HL-60/S4 (cell line): Measurements from ENCODE around the gene RALY.

Experiments used
- in situ Hi-C: fragments of 300-500 bp; cut with MboI; formaldehyde crosslinking; loops from 2 replicates; pipeline ENCODE4 v1.14.3; 2022; ENCODE audit warnings: low sequenced_read_pairs

Gene RALY

GRCh38 chr20:34100576-34100975 lies 106.9 kb downstream of the RALY start:
- in situ Hi-C loops, result no loop called here

- in situ Hi-C loops, result no loop called here
Observed at GRCh38 chr20:34102342-34102741, 108.6 kb downstream of the RALY start.

DNA sequence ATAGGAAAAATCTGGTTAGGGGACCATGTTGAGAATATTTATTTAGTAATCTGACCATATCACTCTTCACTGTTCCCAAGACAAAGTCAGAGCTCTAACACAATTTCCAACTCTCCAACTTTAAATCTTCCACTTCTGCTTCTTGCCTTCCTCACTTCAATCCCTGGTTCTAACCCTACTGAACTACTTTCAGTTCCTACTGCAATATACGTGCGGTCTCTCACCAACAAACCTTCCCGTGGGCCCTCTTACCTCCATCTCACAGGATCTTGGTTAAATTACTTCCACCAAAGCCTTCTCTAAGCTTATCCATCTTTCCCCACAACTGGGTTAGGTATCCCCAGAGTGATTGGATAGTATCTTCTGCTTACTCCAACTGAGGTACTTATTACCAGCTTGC lies 110.3 kb downstream of the RALY start:
- in situ Hi-C loops, result no loop called here

DNA sequence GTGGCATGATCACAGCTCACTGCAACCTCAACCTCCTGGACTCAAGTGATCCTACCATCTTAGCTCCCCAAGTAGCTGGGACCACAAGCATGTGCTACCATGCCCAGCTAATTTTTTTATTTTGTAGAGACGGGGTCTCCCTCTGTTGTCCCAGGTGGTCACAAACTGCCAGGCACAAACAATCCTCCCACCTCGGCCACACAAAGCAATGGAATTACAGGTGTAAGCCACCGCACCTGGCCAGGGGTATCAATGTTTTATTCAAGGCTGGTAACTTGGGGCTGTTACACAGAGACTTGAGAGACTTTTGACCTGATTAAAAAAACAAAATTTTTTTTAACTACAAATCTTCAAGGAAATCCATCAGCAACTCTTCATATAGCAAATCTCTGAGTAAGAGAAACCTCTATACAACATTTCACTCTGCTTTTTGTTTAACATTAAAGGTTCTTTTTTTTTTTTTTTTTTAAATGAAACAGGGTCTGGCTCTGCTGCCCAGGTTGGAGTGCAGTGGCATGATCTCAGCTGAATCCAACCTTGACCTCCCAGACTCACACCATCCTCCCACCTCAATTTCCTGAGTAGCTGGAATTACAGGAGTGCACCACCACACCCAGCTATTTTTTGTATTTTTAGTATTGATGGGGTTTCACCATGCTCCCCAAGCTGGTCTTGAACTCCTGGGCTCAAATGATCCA lies 112.4 kb downstream of the RALY start:
- in situ Hi-C loops, result no loop called here

- in situ Hi-C loops, result no loop called here
Observed at GRCh38 chr20:34108616-34109174, 115.0 kb downstream of the RALY start.

- in situ Hi-C loops, result no loop called here
Observed at GRCh38 chr20:34109442-34109841, 115.7 kb downstream of the RALY start.

DNA sequence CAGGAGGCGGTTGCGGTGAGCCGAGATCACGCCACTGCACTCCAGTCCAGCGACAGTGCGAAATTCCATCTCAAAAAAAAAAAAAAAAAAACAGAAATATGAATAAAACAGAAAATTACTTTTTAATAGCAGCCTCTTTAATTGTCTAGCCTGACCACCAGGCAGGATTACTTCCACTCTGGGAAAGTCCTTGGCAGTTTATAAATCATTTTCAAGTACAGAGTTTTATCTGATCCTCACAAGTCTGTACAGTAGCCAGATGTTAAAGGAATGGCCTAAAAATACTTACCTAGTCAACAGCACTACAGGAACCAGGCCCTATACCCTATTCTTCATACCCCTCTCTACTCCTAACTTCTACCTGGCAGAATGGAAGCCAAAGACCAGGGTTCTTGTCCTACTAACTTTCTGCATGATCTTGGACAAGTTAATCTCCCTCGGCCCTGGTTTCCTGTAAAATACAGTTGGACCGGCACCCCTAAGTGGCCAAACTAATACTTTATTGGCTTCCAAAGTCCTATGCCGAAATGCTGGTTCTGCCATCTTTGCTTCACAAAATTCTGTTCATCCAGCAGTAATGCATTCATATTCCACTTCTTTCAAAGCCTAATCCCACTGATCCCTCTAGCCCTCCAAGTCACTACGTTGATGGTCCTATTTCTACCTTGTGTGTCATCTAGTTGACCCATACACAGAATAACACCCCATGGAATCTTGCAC lies 116.5 kb downstream of the RALY start:
- in situ Hi-C loops, result no loop called here

GRCh38 chr20:34110745-34111641 lies 117.3 kb downstream of the RALY start:
- in situ Hi-C loops, result no loop called here

DNA sequence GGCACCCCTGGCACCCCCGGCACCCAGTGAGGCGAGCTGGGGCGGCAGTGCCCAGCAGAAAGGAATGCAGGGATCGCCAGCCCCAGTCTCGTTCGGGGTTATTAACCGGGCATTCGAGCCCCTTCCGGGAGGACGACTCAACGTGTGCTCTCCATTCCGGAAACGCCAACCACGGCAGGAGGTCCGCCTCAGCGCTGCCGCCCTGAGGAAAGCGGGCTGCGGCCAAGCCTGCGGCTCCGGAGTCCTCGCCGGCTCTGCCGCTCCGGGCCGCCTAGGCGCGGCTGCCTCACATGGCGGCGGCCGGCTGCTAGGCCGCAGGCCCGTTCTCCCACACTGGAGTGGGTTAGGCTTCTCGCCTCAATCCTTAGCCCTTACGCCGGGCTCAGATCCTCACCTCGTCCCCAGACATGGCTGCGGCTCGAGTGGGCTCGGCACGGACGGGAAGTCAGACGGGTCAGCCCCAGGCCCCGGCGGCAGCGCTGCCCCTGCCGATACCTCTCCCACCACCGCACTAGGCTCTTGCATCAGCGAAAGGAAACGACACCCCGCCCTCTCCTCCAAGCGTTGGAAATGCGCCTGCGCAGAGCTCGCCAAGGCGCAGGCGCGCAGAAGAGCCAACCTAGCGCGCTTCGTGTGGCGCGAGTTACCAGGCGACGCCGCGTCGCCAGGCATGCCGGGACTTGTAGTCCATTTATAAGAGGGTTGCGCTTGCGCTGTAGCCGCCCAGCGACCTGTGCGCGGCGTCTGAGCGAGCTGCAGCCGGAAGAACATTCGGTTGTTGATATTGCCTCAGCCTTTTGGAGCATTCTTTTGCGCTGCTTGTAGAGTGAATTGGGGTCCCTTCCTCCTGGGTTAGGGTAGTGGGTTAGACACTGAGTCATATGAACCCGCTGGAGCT lies 118.2 kb downstream of the RALY start, which contains the start of gene EIF2S2:
TSS of gene EIF2S2 (minus strand) at position 542 of the 898 bp plus-strand sequence. CDS start at position 409, 133 bp downstream.
- in situ Hi-C loops, result no loop called here

- in situ Hi-C loops, result no loop called here
Observed at GRCh38 chr20:34112600-34113101, 118.9 kb downstream of the RALY start.

GRCh38 chr20:34114809-34115208 lies 121.1 kb downstream of the RALY start:
- in situ Hi-C loops, result no loop called here

- in situ Hi-C loops, result no loop called here
Observed at GRCh38 chr20:34115232-34115631, 121.5 kb downstream of the RALY start.

DNA sequence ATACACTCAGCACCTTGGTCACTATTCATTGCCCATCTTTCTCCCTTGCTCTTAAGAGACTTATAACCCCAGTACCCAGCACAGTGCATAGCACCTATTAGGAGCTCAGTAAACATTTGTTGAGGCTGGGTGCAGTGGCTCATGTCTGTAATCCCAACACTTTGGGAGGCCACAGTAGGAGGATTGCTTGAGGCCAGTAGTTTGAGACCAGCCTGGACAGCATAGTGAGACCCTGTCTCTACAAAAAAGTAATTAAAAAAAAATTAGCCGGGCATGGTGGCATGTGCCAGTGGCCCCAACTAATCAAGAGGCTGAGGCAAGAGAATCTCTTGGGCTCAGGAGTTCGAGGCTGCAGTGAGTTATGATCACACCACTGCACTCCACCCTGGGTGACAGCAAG lies 126.5 kb downstream of the RALY start:
- in situ Hi-C loops, result no loop called here

GRCh38 chr20:34122274-34122980 lies 128.7 kb downstream of the RALY start:
- in situ Hi-C loops, result no loop called here

DNA sequence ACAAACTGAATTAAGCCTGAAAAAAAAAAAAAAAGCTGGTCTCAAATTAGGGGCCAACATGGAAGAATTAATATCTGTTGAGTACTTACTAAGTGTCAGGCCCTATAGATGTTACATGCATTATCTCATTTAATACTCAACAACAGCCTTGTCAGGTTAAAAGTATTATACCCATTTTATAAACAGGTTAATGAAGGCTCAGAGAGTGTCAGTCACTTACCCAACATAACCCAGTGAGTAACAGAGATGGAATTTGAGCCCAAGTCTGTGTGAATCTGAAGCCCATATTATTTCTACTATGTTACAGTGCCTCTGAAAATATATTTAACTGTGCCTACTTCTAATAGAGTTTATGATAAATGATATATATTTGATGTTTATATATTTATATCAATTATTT lies 129.6 kb downstream of the RALY start:
- in situ Hi-C loops, result no loop called here

GRCh38 chr20:34124469-34125249 lies 130.9 kb downstream of the RALY start:
- in situ Hi-C loops, result no loop called here

DNA sequence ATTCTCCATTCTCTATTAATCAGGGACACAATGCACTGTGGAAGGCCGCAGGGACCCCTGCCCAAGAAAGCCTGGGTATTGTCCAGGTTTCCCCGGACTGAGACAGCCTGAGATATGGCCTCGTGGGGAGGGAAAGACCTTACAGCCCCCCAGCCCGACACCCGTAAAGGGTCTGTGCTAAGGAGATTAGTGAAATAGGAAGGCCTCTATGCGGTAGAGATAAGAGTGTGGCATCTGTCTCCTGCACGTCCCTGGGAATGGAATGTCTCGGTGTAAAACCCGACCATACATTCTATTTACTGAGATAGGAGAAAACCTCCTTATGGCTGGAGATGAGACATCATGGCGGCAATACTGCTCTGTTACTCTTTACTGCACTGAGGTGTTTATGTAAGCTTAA lies 134.1 kb downstream of the RALY start:
- in situ Hi-C loops, result no loop called here

GRCh38 chr20:34129518-34130162 lies 135.9 kb downstream of the RALY start:
- in situ Hi-C loops, result no loop called here
